Nephron (organoid): ENCODE measurements around the gene BOD1L1.

Source experiments
- H3K27ac Mint-ChIP-seq, 3 experiments: 2 replicates each; pipeline ENCODE4 v1.8.0; 2020; ENCODE audit warnings: mixed read lengths in 3 of 3, mild to moderate bottlenecking in 2 of 3, moderate library complexity in 1 of 3
- H3K27me3 Mint-ChIP-seq: 2 replicates; pipeline ENCODE4 v1.8.0; 2021; ENCODE audit warnings: low read depth, mild to moderate bottlenecking, moderate library complexity, mixed read lengths
- H3K36me3 Mint-ChIP-seq: 2 replicates; pipeline ENCODE4 v1.8.0; 2020; ENCODE audit warnings: low read depth, mixed read lengths
- H3K4me1 Mint-ChIP-seq: 2 replicates; pipeline ENCODE4 v1.8.0; 2020; ENCODE audit warnings: mixed read lengths
- H3K4me3 Mint-ChIP-seq, 3 experiments: 2 replicates each; pipeline ENCODE4 v1.8.0; 2020; ENCODE audit warnings: mild to moderate bottlenecking in 3 of 3, mixed read lengths in 3 of 3, moderate library complexity in 2 of 3
- H3K9me3 Mint-ChIP-seq: 2 replicates; pipeline ENCODE4 v1.8.0; 2020; ENCODE audit warnings: mixed read lengths
- TF ChIP-seq, protein P1 (sequence below), 3 experiments: fragments of 200-600 bp; sonication (generic); IDR thresholded peaks; one replicate each; pipeline ENCODE4 v1.5.0; 2021; ENCODE audit warnings: antibody characterized with exemption in 3 of 3; ENCODE audit not compliant: unreplicated experiment in 3 of 3

Gene BOD1L1

DNA sequence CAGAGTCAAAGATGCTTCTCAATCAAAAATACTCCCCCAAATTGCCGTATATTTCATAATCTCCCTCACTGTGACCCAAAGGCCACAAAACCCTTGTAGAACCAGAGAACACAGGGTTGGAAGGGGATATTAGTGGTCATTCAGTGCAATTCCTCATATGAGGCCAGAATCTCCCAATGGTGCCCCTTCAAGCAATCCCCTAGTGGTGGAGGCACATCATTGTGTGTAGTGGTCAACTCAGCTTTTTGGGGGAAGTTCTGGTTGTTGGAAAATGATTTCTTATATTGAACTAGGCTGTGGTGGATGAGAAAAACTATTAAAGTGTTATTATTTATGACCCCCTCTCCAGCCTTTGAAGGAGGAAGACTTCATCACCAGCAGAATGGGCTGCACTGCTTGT lies 17.6 kb upstream of the BOD1L1 start:
- H3K9me3 Mint-ChIP-seq, result no peaks in the 10 kb centered on the region
- TF ChIP-seq, protein P1, sequence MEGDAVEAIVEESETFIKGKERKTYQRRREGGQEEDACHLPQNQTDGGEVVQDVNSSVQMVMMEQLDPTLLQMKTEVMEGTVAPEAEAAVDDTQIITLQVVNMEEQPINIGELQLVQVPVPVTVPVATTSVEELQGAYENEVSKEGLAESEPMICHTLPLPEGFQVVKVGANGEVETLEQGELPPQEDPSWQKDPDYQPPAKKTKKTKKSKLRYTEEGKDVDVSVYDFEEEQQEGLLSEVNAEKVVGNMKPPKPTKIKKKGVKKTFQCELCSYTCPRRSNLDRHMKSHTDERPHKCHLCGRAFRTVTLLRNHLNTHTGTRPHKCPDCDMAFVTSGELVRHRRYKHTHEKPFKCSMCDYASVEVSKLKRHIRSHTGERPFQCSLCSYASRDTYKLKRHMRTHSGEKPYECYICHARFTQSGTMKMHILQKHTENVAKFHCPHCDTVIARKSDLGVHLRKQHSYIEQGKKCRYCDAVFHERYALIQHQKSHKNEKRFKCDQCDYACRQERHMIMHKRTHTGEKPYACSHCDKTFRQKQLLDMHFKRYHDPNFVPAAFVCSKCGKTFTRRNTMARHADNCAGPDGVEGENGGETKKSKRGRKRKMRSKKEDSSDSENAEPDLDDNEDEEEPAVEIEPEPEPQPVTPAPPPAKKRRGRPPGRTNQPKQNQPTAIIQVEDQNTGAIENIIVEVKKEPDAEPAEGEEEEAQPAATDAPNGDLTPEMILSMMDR (IDR thresholded peaks at IDR 0.05; ENCODE audit: unreplicated experiment in 3 of 3), result no peak
- peaks cover 11% of the 10 kb centered on the region for H3K27me3 Mint-ChIP-seq
- peaks cover 25% of the 10 kb centered on the region for H3K4me1 Mint-ChIP-seq
- no peak overlapping the region for H3K4me3 Mint-ChIP-seq
- no peaks in the 10 kb centered on the region for H3K36me3 Mint-ChIP-seq
- H3K27ac Mint-ChIP-seq, result no peak overlapping the region

DNA sequence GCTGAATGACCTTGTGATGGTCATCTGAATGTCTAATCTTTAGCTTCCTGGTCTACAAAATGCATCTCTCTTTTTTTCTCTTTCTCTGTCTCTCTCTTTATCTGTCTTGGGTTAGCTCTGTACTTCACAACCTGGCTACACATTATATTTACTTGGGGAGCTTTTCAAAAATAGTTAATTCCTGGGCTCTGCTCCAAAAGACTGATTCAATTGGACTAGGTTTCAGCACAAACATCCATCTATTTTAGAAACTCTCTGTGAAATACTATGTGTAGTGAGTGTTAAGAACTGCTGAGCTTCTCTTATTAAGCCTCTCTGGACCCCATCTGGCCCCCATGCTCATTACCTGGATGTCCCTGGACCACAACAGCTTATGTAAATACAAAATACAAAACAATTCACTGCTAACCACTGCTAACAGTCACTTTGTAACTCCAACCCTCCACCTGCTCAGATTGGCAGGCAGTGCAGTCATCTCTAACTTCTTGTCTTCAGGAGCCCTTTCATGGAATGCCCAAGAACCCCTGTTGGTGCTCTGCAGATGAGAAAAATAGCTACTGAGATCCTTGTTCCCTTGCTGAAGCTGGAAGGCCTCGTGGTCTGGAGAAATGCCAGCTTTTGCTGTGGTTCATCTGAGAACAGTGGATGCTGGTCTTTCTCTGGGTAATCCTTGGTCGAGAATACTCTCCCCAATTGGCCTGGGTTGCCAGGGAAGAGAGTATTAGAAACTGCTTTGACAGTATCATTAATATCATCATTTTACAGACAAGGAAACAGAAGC lies 14.8 kb upstream of the BOD1L1 start:
- Mint-ChIP-seq H3K4me1 (peaks cover 30% of the 10 kb centered on the region), H3K27ac (peak overlapping the region; percentile 43 to 93 (median 75)), H3K36me3 (no peaks in the 10 kb centered on the region), H3K4me3 (peak overlapping the region in 1 of 3 experiments; percentile 5), H3K27me3 (peaks cover 19% of the 10 kb centered on the region), H3K9me3 (no peaks in the 10 kb centered on the region)
- TF ChIP-seq, protein P1 (IDR thresholded peaks at IDR 0.05; ENCODE audit: unreplicated experiment in 3 of 3), result no peak

DNA sequence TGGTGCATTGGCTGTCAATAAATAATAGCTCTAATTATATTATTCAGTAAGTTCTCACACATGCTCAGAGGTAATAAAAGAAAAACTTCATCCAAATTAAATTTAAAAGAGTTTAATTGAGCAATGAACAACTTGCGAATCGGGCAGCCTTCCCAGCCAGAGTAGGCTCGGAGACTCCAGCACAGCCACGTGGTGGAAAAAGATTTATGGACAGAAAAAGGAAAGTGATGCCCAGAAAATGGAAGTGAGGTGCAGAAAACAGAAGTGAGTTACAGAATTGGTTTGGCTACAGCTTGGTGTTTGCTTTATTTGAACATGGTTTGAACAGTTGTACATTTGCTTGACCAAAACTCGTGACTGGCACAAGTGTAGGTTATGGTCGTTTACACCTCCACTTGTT lies 13.6 kb upstream of the BOD1L1 start:
- H3K9me3 Mint-ChIP-seq, result no peaks in the 10 kb centered on the region
- peaks cover 22% of the 10 kb centered on the region for H3K27me3 Mint-ChIP-seq
- H3K4me1 Mint-ChIP-seq, result peaks cover 30% of the 10 kb centered on the region
- peak overlapping the region; percentile 50 to 93 (median 75) for H3K27ac Mint-ChIP-seq
- H3K4me3 Mint-ChIP-seq, result no peak overlapping the region
- TF ChIP-seq, protein P1 (IDR thresholded peaks at IDR 0.05; ENCODE audit: unreplicated experiment in 3 of 3), result no peak
- no peaks in the 10 kb centered on the region for H3K36me3 Mint-ChIP-seq

DNA sequence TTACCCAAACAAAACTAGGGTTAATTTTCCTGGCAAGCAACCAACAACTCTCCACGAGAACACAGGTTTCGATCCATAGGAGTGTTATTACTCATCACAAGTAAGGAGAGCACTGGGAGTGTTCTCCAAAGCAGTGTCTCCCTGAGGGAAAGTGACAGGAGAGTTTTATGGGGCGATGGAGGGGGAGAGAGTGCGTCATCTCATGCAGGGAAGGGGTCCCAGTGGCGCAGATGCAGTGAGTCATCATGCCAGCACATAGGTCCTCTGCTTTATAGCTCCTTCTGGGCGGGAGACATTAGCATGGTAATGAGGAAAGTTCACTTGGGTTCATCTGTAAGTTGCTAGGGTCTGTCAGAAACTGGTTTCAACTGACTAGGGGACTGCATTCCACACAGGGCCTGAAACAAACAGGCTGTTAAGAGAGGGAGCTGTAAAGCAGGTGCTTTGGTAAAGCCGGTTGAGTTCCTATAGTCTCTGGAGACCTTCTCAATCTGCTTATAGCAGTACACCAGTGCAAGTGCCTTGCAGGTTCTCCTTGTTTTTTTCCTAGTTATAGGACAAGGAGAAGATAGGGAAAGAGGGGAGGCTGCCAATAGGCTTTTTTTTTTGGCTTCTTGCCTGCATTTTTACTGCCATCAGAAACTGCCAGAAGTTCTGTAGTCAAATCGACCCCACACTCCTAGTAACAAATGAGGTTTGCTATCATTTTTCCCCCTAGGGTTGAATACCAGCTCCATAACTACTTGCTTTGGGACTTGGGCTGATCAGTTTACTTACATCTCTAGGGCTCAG lies 12.8 kb upstream of the BOD1L1 start:
- Mint-ChIP-seq H3K4me1 (peaks cover 30% of the 10 kb centered on the region), H3K9me3 (no peaks in the 10 kb centered on the region), H3K4me3 (peak overlapping the region in 1 of 3 experiments; percentile 1), H3K27me3 (peaks cover 25% of the 10 kb centered on the region), H3K36me3 (no peaks in the 10 kb centered on the region), H3K27ac (peak overlapping the region; percentile 73 to 93 (median 75))
- TF ChIP-seq, protein P1 (IDR thresholded peaks at IDR 0.05; ENCODE audit: unreplicated experiment in 3 of 3), result no peak

DNA sequence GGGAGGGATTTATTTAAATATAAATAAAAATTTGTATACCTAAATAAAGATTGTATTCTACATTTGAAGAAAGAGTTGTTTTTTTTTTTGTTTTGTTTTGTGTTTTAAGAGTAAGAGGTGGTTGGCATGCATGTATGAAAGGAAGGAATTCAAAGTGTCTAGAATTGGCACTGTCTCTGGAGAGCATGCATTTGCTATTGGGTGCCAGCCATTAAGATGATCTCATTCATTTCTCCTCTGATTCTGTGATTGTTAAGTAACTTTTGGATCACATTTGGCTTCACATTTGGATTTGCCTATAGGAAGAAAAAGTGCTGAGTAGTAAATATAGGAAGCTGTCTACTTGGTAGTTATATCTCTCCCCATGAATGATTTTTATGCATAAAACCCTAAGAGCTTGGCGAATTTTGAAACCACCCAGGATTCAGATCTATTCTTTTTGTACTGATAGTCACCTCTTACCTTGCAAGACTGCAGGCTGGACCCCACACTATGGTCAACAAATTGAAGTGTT lies 7.8 kb upstream of the BOD1L1 start:
- Mint-ChIP-seq H3K4me3 (no peak overlapping the region), H3K27ac (no peak overlapping the region), H3K36me3 (no peaks in the 10 kb centered on the region), H3K27me3 (peaks cover 16% of the 10 kb centered on the region), H3K4me1 (peaks cover 8% of the 10 kb centered on the region), H3K9me3 (no peaks in the 10 kb centered on the region)
- TF ChIP-seq, protein P1 (IDR thresholded peaks at IDR 0.05; ENCODE audit: unreplicated experiment in 3 of 3), result no peak
